Measurements from ENCODE around the gene DUSP3. TPM values are rescaled to one million over a fixed set of nuclear protein-coding genes. Genes with fewer than 3 reads are reported as not detected.
A peak's percentile ranks its signal among the peaks of the same experiment; 100 is the strongest.

Gene DUSP3
- total RNA-seq, 3 donors from 2014 or later = 46.9 to 123 (median 62.9) TPM

DNA sequence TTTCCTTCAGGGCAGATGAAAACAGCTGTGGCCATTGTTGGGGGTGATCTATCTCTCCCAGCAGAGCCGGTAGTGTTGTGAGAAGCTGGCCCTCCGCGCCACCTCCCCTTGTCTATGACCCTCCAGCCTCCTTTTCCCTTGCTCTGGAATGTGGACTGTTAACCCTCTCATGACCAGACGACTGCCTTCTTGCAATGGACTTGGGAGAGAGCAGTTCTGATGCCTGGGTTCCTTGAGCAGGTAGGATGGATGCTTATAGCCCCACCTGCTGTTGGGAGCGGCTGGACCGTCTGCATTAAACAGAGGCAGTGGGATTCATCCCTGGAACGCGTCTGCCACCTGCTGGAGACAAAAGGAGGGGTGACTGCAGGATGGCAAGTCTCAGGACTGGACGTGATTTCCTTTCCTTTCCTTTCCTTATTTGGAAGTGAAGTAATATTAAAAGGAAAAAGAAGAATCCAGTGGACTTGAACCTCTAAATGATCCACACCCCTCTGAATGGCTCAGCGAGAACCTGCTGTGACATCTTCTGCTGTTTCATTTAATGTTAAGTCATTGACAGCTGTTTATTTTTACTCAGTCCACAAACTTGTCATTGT lies 18.4 kb downstream of the DUSP3 start:
- H3K36me3 ChIP-seq (ENCODE audit: low read depth) = no peaks in the 10 kb centered on the region
- intact Hi-C loops (cut with DNase I, micrococcal nuclease) = loop anchor here in 1 of 2 donors (1.0 kb wide), 1 partner anchor 66 kb away; no protein-coding TSS in a partner anchor
- H3K4me3 ChIP-seq = no peak overlapping the region
- H3K9me3 ChIP-seq = no peaks in the 10 kb centered on the region
- ATAC-seq (peak; percentile 99), DNase-seq (peak; percentile 89 to 98 (median 97))
- TF ChIP-seq, protein P1, sequence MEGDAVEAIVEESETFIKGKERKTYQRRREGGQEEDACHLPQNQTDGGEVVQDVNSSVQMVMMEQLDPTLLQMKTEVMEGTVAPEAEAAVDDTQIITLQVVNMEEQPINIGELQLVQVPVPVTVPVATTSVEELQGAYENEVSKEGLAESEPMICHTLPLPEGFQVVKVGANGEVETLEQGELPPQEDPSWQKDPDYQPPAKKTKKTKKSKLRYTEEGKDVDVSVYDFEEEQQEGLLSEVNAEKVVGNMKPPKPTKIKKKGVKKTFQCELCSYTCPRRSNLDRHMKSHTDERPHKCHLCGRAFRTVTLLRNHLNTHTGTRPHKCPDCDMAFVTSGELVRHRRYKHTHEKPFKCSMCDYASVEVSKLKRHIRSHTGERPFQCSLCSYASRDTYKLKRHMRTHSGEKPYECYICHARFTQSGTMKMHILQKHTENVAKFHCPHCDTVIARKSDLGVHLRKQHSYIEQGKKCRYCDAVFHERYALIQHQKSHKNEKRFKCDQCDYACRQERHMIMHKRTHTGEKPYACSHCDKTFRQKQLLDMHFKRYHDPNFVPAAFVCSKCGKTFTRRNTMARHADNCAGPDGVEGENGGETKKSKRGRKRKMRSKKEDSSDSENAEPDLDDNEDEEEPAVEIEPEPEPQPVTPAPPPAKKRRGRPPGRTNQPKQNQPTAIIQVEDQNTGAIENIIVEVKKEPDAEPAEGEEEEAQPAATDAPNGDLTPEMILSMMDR (IDR thresholded peaks at IDR 0.05) = peak; percentile 93
- peaks cover 7% of the 10 kb centered on the region for H3K4me1 ChIP-seq (ENCODE audit: low read depth)

DNA sequence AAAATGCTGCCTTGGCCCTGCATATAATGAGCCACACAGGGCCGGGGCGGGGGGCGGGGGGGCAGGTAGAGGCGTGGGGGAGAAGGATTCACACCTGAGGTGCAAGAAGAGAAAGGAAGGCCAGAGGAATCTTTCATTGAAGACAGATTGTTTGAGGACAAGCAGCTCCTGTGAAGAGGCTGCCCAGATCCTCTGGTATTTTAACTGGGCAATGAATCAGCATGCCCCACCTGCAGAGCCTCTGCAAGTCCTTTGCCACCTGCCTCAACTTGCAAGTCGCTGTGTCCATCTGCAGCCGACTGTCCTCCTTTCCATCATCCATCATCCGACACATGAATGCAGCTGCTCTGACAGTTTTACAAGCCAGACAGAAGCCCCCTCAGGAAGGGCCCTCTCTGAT lies 18.9 kb downstream of the DUSP3 start:
- intact Hi-C loops (cut with DNase I, micrococcal nuclease) = loop anchor here (1.0 to 10.0 kb wide), 3 partner anchors 66 to 175 kb away; no protein-coding TSS in a partner anchor
- Histone ChIP-seq H3K4me3 (no peak overlapping the region), H3K4me1 (ENCODE audit: low read depth) (peaks cover 9% of the 10 kb centered on the region), H3K36me3 (ENCODE audit: low read depth) (no peaks in the 10 kb centered on the region), H3K9me3 (no peaks in the 10 kb centered on the region)
- no peak for DNase-seq
- ATAC-seq = no peak
- TF ChIP-seq, protein P1 (IDR thresholded peaks at IDR 0.05) = no peak

DNA sequence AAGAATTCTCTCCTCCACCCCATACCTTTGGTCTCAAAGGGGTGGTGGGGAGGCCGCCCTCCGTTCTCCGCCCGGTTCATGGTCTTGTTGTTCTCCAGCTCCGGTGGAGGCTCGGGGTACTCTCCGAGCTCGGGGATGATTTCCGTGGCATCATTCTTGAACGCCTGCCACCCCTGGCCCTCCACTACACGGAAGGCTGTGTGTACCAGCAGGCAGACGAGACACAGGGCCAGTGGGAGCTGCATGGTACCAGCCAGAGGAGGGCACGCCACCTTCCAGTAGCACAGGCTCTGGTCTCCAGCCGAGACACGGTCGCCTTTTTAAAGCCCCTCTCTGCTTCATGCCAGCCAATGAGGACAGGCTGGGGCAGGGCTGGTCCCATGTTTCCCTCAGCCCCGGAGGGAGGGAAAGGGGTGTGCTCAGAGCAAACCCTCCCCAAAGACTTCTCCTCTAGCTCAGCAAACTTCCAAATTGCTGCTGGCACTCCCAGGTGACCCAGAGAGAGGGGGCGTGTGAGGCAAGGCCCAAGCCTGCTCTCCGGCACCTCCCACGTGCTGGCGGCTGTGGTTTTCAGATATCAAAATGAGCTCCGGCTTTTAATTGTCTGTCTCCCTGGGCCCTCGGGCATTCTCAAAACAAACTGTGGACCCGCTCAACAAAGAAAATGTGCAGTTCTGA lies 20.1 kb downstream of the DUSP3 start, which contains the start of gene SOST:
Gene SOST, minus strand, starts transcription at position 295 of the 678 bp plus-strand sequence. Its CDS starts 50 bp downstream, at position 245.
- Histone ChIP-seq H3K4me1 (ENCODE audit: low read depth) (peaks cover 9% of the 10 kb centered on the region), H3K9me3 (no peaks in the 10 kb centered on the region), H3K4me3 (no peak within 1 kb of the TSS), H3K36me3 (ENCODE audit: low read depth) (no peaks in the 10 kb centered on the region)
- DNase-seq (peak in 1 of 3 donors; percentile 12), ATAC-seq (no peak)
- TF ChIP-seq, protein P1 (IDR thresholded peaks at IDR 0.05) = no peak
- intact Hi-C loops (cut with DNase I, micrococcal nuclease) = loop anchor here in 1 of 2 donors (5.0 to 10.0 kb wide), 2 partner anchors 66 to 174 kb away; no protein-coding TSS in a partner anchor

DNA sequence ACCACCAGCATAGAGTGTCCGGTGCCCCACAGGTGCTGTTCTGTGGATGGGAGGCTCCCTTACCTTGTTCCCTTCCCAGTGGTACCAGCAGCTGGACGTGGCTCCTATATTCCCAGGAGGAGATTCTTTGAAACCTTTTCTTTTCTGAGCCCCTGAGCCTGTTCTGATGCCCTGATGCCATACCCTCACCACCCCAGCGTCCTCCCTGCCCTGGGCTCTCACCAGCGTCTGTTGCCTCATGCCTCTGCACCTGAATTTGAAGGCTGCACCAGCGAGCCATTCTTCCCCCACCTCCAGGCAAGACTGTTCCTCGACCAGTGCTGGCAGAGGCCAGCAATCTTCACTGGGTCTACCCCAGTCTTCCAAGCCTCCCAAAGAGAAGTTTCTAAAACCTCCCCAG lies 20.7 kb downstream of the DUSP3 start:
- ATAC-seq = no peak
- H3K4me3 ChIP-seq = no peak overlapping the region
- H3K4me1 ChIP-seq (ENCODE audit: low read depth) = peaks cover 9% of the 10 kb centered on the region
- DNase-seq = peak in 1 of 3 donors; percentile 3
- intact Hi-C loops (cut with DNase I, micrococcal nuclease) = loop anchor here in 1 of 2 donors (5.0 to 10.0 kb wide), 2 partner anchors 66 to 173 kb away; no protein-coding TSS in a partner anchor
- no peaks in the 10 kb centered on the region for H3K9me3 ChIP-seq
- no peaks in the 10 kb centered on the region for H3K36me3 ChIP-seq (ENCODE audit: low read depth)
- TF ChIP-seq, protein P1 (IDR thresholded peaks at IDR 0.05) = no peak

DNA sequence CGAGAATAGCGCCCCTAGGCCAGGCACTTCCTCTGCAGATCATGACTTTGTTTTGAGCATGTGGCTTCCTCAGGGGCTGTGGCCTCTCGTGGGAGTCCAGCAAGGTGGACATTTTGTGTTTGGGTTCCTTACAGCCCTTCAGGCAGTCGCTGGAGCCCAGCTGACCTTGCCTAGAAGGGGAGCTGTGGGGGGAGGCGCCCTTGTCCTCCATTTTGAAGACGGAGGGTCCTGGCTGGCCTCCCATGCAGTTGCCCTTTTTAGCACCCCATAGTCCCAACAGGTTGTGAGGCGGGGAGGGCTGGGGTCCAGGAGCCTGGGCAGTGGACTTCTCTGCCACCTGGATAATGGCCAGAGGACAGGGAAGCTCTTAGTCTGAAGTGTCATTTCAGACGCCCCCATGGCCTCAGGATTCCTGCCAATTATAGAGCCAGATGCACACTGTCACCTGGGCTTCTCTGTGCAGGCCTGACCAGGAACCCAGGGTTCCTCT lies 21.6 kb downstream of the DUSP3 start:
- ATAC-seq (no peak), DNase-seq (no peak)
- Histone ChIP-seq H3K4me3 (no peak overlapping the region), H3K4me1 (ENCODE audit: low read depth) (peaks cover 9% of the 10 kb centered on the region), H3K9me3 (no peaks in the 10 kb centered on the region), H3K36me3 (ENCODE audit: low read depth) (no peaks in the 10 kb centered on the region)
- TF ChIP-seq, protein P1 (IDR thresholded peaks at IDR 0.05) = no peak
- intact Hi-C loops (cut with DNase I, micrococcal nuclease) = loop anchor here in 1 of 2 donors (5.0 to 10.0 kb wide), 2 partner anchors 65 to 172 kb away; no protein-coding TSS in a partner anchor

Measured in mucosa of descending colon (tissue), 3 donors.